DMS79 treated with DMSO at 0.1 percent for 48 hours (cell line): ENCODE data around the gene EXOC1L.
"Not testable (repeated sequence)": the region's sequence is repeated elsewhere in the genome, so short reads cannot be mapped to it uniquely, and the experiment has no call there.

Experiments used
- DNase-seq: peaks from one replicate; lab custom pipeline; 2025; lab: John Stamatoyannopoulos, UW

The EXOC1L gene

GRCh38 chr4:55838356-55838755 is 18.8 kb downstream of the EXOC1L start:
- DNase-seq = no peak

GRCh38 chr4:55838952-55839351 is 19.4 kb downstream of the EXOC1L start:
- DNase-seq = no peak

- no peak for DNase-seq
Observed at GRCh38 chr4:55840956-55841355, 21.4 kb downstream of the EXOC1L start.

GRCh38 chr4:55841373-55842239 is 22.0 kb downstream of the EXOC1L start:
- not testable (repeated sequence) for DNase-seq

GRCh38 chr4:55842312-55842711 is 22.7 kb downstream of the EXOC1L start:
- DNase-seq = not testable (repeated sequence)

GRCh38 chr4:55849724-55850123 is 30.1 kb downstream of the EXOC1L start:
- DNase-seq = no peak

- DNase-seq = no peak
Observed at GRCh38 chr4:55851885-55852284, 32.3 kb downstream of the EXOC1L start.

GRCh38 chr4:55853484-55854046 is 34.0 kb downstream of the EXOC1L start, which contains the start of gene EXOC1:
TSS of gene EXOC1 (plus strand) at chr4:55853648. CDS start at chr4:55858324, 4,676 bp downstream.
- DNase-seq = peak; percentile 94

- DNase-seq = no peak
Observed at GRCh38 chr4:55854129-55854528, 34.5 kb downstream of the EXOC1L start.

GRCh38 chr4:55857586-55857985 is 38.0 kb downstream of the EXOC1L start:
- DNase-seq = no peak

- no peak for DNase-seq
Observed at GRCh38 chr4:55859711-55860110, 40.1 kb downstream of the EXOC1L start.

GRCh38 chr4:55864577-55865223 is 45.1 kb downstream of the EXOC1L start:
- DNase-seq = no peak

- DNase-seq = no peak
Observed at GRCh38 chr4:55865228-55865806, 45.7 kb downstream of the EXOC1L start.

- no peak for DNase-seq
Observed at GRCh38 chr4:55866290-55866907, 46.8 kb downstream of the EXOC1L start.

- peak; percentile 36 for DNase-seq
Observed at GRCh38 chr4:55866973-55867574, 47.5 kb downstream of the EXOC1L start.

- DNase-seq = no peak
Observed at GRCh38 chr4:55868581-55869090, 49.0 kb downstream of the EXOC1L start.

GRCh38 chr4:55871299-55871800 is 51.8 kb downstream of the EXOC1L start:
- DNase-seq = no peak

GRCh38 chr4:55874831-55875230 is 55.2 kb downstream of the EXOC1L start:
- no peak for DNase-seq

- no peak for DNase-seq
Observed at GRCh38 chr4:55876387-55876786, 56.8 kb downstream of the EXOC1L start.

GRCh38 chr4:55879224-55879623 is 59.6 kb downstream of the EXOC1L start:
- DNase-seq = no peak

GRCh38 chr4:55880652-55881280 is 61.2 kb downstream of the EXOC1L start:
- DNase-seq = no peak
